ENCODE measurements around the gene MEF2D.

Gene MEF2D

DNA sequence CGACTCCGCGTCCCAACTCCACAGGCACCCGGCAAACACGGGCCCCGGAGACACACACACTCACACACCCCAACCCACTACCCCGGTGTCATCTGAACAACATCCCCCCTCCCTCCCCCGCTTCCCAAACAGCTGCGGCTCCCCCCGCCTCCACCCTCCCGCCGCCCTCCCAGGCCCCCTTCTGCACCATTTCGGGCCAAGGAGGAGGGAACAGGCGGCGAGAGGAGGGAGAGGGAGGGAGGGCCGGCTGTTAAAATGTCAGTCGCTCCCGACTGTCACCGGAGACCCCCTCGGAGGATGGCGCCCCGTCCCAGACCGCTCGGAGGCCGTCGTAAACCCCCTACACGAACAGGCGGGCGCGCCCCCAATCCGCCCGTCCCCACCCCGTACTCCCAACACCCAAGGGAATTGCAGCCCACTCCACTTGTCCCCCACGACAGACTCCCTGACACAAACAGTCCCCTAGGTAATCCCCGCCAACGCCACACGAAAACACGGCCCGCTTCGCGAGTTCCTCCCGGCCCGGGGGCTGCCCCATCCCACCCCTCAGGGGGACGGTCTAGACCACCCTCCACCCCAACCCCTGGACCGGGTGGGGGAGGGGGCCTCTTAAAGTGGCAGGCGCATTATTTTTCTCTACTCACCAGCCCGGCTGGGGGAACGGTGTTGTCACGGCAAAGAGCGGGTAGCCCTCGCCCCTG lies 583 bp downstream of the MEF2D start:
- no peak for DNase-seq

DNA sequence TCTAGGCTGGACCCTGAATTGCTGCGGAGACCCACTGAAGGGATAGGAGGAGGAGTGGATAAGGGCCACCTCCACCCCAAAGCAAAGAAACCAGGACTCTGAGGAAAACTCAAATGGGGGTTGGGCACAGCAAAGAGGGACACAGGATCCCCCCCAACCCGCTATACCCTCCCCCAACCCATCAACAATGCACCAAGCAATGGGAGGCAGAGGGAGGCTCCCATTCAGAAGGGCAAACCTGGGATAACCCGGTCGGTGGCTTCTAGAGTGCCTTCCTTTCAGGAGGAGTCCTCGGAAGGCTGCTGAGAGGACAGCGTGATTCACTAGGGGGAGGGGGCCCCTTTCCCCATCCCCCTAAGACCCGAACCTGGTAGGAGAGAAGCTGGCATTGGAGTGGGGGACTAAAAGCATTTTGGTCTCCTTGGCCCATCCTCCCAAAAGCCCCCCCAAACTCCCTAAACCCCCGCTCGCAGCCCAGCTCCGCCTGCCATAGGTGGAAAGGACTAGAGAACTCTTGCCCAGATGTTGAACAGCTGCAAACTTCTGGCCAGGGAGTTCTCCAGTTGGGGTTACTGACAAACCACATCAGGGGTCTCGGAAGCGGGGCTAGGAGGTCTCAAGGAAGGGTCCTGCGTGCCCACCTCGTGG lies 1.3 kb downstream of the MEF2D start:
- no peak for DNase-seq

DNA sequence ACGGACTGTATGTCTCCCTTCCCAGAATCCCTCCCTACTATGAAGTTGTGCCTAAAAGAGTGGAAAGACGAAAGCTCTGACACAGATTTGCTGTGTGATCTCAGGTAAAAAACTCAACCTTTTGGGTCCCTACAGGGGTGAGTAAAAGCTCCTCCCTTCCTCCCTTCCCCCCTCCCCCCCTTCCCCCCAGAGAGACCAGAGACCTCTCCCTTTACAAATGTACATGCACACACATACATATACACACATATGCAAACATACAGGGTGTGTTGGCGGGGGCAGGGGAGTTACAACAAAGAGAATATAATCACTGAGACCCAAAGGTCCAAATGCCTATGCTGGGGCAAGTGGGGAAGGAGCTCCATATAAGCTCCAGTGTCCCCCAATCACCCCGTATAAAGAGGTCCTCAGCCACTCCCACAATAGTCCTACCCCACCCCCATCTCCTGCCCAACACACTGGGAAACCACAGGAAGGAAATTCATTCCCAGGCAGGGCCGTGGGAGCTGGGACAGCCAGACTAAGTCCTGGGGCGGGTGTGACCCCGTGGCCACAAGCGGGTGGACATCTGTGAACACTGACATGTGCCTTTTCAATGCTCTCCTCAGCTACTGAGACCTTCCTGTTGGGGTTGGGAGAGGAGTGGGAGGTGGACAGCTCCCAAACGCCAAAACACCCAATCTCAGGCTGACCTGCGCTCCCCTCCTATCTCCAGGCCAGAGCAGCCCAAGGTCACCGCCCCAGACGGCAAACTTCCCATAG lies 2.0 kb downstream of the MEF2D start:
- DNase-seq = peak; percentile 52

DNA sequence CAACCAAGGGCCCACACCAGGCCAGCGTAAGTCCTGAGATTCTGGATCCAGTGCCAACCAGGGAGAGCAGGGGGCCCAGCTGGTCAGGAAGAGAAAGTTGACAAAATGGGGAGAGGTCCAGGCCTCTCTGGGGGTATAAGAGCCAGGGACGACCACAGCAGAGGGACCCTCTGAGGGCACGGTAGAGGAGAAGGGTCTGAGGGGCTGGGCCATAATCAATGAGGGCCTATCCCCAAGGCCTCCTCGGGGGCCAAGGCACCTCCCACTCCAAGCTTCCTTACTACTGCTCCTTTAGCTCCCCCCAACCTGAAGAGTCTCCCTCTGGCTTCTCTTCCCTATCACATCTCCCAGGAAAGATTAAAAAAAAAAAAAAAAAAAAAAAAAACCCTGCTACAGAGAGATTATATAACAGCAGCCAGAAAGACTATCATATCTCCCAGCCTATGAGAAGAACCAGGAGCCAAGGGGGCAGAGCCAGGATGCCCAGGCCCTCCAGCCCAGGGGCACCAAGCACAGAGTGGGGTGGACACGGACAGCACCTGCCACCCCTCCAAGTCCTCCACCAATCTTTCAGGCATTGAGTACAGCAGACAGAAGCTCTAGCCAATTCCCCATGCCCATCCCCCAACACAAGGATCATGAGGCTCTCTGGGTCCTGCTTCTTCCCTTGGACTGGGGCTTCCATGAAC lies 2.7 kb downstream of the MEF2D start:
- peak; percentile 32 for DNase-seq

DNA sequence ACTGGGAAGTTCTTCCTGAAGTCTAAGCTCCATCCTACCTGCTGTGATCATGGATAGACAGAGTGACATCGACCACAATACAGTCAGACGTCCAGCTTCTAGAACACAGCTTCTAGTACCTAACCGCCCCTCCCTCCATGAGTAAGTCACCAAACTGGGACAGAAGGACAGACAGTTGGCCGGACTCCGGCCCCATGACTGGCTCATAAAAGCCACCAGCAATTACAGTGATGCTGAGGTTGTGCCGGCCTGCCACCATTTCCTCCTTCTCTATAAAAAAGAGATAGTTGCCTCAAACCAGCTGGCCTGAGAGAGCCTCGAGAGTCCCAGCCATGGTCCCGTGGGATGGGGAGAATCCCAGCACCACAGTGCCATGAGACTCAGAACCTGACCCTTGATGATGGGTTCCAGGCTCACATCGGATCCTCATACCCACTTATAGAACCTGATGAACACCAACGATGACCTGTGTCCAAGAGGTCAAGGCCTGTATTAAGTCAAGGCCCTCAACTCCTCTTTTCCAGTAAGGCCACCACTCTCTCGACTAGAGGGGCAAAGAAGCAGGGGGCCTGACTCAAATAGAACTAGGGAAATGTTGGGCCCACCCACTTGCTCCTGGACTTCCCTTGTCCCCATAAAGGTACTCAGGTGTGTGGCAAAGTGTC lies 3.4 kb downstream of the MEF2D start:
- DNase-seq = no peak

DNA sequence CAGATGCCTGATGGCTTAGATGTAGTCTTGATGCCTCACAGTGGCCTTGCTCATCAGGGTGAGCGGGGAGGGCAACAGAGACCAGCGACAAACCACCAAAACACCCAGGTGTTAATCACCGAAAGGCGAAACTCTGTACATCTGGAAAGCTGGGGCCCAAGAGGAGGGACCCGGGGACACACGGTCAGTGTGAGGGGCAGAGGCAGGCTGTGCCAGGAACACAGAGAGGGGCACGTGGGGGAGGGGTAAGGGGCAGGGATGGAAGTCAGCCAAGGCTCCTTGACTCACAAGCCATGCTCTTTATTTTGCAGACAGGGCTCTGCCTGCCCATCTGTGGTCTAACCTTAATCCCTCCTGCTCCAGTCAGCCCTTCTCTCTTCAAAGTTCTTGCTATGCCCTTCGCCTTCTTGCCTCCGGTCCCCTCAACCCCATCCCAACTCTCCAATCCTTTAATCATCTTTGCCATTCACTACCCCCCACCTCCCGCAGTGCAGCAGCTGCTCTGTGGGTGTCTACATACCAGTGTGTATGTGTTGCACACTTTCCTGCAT lies 4.3 kb downstream of the MEF2D start:
- DNase-seq = peak; percentile 83

DNA sequence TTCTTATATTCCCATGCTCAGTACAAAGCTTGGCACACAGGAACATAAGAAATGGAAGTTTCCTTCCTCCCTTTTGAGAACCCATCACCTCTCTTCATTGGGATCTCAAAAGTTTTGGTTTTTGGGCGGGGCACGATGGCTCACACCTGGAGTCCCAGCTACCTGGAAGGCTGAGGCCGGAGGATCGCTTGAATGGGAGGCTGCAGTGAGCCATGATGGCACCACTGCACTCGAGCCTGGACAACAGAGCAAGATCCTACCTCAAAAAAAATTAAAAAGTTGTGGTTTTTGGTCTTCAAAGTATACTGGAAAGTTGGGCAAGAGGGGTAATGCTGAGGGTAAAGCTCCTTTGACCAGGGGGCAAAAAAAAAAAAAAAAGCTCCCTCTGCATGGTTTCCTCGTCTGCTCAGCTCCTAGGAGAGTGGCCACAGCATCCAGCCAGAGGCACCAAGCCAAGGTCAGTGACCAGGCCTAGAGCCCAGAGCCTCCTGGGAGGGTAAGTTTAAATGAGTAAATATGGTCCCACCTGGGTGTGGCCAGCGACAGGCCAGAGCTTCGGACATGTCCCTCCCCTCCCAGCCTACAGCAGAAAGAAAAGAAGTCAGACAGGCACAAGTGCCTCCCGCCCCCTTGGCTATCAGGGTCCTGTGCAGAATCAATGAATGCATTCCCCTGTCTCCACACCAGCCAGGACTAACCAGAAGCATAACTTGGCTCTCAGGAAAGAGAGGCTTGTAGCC lies 5.0 kb downstream of the MEF2D start:
- DNase-seq = peak; percentile 52

DNA sequence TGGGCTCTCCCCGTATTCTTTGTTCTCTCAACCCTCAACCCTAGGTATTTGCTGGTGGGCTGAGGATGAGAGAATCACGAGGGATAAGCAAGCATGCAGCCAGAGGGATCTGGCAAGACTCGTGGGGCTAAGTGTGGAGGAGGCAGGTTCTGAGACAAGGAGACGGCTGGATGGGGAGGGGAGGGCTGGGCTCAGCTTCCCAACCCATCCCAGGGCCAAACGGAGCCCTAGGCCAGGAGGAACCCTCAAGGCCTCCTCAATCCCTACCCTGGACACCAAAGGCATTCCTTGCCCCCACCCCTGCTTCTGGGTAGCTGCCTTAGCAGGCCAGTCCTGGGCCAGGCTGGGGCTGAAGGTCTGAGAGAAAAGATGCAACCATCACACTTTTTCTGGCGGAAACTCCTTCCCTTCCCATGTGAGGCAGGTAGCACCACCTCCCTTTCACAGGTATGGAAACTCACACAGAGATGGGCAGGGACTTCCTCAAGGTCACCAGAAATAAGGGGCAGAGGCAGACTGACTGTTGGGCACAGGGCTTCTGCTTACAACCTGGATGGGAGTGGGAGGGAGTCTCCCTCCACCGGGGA lies 6.2 kb downstream of the MEF2D start:
- DNase-seq = no peak

DNA sequence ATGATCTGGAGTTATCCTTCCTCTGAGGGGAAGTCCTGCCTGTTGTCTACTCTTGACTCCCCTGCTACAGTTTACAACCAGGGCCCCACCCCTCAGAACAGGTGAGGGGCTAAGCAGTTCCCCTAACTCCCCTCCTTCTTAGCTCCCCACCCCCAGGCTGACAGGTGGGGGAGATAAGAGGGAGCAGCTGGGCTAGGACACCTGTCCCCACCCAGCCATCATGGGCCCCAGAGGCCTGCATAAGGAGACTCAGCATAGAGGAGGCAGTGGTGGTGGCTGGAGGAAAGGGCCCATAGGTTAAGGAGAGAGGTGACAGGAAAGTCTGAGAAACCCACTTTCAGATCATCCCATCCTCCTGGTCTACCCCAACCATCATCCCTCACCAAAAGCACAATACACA lies 6.8 kb downstream of the MEF2D start:
- DNase-seq = no peak

DNA sequence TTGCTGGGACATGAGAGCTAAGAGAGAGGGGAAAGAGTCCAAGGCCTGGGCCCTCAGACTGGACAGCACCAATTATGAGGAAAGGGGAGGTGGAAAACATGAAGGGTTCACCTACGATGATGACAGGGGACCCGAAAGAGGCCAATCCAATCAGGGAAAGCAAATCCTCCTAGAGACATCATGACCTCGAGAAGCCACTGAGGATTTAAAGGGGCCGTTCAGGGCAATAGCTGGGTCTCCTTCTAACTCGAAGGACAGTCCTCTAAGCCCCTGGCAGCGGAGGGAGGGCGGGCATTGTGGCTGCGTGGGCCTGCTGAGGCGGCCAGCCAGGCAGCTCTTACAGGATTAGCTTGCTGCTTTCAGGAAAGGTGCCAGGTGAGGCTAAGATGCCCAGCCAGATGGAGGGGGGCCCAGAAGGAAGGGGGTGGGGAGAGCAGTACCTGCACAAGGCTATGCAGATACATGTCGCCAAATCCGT lies 7.4 kb downstream of the MEF2D start:
- peak; percentile 91 for DNase-seq

DNA sequence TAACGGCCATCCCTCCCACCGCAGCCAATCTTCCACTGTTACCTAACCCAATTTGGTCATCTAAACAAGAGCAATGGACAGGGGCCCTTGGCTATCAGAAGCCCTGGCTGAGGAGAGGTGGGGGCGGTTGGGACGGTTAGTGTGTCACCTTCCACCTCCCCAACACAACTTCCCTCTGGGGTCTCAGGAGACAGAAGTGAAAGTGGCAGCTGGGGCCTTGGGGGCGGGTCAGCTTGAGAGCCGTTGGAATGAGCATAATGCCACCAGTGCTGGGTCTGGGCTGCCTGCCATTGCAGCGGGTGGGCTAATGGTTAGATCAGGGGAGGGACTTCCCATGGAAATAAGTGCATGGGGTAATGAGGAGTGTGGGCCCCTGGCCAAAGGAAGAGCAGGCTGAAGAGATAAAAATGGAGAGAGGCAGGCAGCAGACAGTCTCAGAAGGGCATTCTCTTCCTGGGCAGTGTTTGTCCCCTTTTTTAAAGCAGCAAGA lies 7.9 kb downstream of the MEF2D start:
- DNase-seq = peak; percentile 99

DNA sequence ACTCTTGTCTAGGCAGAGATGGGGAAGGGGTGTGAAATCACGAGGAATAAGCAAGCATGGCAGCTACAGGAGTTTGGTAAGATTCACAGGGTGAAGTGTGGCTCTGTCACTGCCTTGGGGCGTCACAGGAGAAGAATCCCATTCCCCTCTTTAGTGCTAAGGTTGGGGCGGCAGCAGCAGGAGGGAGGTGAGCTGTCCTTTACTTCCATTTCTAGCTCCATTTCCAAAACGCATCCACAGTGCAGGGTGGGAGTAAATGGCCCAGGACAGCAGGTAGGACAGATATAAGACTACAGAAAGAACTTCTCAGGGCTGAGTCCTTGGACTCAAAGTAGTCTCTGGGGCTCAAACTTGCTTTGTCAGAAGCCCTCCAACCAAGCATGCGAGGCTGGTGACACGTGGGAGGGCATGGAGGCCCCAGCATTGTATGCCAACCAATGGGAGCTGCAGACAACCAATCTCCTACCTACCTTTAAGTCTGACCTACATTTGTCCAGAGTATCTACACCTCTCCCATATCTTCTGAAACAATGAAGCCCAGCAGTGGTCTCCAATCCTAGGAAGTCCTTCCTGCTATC lies 8.5 kb downstream of the MEF2D start:
- no peak for DNase-seq

DNA sequence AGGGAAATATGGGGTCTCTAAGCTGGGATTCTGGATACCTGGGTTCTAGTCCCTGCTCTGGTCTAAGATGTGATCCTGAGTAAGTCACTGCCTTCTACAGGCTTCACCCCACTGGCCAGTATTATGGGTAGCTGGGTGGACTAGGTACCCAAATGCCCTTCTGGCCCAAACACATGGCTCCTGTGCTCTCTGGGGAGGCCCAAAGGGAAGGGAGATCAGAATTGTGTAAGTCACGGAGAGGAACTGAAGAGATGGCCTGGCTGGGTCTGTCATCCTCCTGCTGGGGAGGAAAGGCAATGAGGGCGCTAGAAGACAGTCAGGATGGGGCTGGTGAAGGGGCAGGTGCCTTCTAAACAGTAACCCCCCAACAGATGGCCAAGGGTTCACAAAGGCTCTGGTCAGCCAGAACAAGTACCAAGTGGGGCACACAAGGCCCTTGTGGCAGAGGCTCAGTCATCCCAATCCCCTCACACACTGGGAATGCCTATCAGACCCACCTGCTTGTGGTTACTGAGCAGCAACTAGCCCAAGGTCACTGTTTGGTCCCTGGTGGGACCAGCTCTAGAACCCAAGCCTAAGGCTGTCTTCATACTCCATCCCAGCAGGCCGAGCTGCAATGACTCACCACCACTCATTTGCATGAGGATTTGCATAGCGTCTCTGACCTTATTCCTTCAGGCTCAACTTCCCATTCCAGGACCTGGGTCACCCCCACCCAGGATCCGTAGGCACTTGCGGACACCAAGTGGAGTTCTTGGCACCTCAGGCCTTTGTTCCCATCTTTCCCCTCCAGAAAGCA lies 9.2 kb downstream of the MEF2D start:
- peak; percentile 81 for DNase-seq

DNA sequence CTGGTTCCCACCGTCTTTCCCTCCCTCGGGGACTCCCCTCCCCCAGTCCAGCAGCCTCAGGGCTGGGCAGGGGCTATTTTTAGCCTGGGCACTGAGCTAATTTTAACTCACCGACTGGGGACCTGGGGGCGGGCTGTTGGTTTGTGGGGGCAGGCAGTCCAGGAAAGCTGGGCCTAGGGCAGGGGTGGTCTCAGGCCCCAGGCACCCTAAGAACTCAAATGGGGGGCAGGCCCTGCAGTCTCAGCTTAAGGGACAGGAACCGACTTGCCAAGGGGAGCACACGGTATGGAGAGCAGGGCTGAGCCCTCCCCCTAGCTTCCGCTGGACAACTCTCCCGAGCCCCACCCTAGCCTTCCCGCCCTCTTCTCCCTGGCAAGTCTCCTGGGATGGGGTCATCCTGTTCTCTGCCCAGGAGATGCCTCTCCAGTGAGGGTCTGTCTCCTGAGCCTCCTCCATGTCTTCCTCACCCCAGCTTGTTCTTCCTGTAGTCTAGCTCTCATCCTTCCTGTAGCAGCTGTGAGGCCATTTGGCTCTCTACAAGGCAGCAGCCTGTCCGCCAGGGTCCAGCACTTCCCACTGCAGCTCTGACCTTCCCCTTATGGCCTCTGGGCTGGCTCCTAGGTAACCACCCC lies 10.1 kb downstream of the MEF2D start:
- DNase-seq = peak; percentile 51

DNA sequence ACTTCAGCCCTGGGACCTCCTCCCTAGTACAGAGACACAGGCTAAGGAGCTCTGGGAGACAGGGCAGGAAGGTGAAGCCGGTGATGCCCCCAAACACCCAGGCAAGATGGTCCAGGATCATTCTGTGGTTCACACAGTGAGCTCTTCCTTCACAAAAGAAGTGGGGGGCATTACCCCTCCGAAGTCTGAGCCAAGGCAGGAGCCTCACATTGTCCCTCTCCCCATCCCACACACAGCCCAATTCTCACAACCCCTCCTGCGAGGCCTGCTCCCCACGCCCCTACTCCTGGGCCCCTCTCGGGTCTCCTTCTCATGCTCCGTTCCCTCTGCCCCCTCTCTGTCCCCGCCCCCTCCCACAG lies 10.7 kb downstream of the MEF2D start:
- DNase-seq = no peak

DNA sequence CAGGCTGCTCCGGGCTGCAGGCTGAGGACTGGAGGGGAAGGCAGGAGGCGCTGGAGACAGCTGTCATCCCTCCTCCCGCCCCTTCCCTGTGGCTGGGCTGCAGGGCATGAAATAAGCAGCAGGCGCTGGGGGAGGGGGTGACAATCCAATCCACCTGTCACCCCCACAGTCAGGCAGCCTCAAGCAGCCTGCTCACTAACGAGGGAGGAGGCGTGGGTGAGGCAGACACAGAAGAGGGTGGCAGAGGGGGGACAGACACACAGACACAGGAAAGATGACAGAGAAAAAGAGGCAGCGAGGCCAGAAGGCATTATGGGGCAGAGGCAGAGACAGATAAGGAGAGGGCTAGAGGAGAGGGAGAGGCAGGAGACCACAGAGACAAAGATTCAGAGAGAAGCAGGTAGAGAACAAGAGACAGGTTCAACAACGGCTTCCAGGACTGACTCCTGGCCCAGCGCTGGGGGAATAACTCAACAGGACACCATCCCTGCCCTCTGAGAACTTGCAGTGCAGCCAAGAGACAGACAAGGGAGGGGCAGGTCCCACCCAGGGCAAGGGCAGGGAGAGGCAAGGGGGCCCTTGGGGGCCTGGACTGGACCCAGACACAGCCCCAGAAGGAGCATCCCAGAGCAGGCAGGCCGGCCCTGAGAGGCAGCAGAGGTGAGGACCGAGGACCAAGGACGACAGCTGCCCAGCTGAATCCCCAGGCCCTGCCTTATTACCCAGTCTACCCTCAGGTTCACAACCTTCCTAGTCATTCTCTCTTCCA lies 11.2 kb downstream of the MEF2D start:
- peak; percentile 68 for DNase-seq

DNA sequence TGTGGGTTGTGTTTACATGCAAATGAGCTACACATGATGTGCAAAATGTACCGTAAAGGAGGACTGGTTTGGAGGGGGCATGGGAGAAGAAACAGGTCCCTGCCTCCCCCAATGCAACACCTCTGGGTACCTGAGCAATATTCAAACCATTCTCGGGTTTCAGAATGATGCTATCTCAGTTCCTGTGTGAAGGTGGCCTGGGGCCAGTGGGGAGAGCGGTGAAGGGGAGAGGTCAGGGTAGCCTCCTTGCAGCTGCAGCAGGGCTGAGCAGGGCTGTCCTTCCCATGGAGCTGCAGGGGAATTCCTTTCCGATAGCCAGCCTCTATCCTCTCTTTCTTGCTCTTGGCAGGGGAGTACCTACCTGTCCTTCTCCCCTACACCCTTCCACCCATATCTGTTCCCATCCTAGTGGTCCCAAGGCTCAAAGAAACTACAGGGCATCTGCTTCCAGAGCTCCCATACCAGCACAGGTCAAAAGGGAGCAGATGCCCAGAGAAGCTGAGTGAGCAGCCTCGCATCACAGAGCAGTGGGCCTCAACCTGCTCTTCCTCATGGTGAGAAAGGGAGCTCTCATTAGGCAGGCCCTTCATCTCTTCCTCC lies 11.9 kb downstream of the MEF2D start:
- no peak for DNase-seq

DNA sequence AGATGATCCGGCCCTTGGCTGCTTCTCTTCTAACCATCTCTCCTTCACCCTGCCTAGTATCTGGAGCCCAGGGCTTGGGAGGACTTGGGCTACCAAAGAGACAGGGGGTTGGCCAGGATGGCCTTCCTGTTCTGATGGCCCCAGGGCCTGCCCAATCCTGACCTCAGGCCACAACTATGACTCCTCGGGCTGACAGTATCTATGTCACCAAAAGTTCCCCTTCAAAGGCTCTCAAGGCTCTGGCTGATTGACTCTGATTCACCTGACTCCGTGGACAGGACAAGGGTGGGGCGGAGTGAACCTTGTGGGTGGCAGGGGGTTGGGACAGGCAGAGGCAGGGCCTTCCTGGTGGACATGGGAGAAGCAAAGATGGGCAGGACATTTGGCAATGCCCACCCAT lies 12.7 kb downstream of the MEF2D start:
- no peak for DNase-seq

Measured in MV-4-11 (cell line).